ENCODE results near the gene NEK2. TPM values are rescaled to one million over a fixed set of nuclear protein-coding genes. Genes with fewer than 3 reads are reported as not detected.

NEK2 gene
- total RNA-seq, 1 donor, result 17.7 TPM

DNA sequence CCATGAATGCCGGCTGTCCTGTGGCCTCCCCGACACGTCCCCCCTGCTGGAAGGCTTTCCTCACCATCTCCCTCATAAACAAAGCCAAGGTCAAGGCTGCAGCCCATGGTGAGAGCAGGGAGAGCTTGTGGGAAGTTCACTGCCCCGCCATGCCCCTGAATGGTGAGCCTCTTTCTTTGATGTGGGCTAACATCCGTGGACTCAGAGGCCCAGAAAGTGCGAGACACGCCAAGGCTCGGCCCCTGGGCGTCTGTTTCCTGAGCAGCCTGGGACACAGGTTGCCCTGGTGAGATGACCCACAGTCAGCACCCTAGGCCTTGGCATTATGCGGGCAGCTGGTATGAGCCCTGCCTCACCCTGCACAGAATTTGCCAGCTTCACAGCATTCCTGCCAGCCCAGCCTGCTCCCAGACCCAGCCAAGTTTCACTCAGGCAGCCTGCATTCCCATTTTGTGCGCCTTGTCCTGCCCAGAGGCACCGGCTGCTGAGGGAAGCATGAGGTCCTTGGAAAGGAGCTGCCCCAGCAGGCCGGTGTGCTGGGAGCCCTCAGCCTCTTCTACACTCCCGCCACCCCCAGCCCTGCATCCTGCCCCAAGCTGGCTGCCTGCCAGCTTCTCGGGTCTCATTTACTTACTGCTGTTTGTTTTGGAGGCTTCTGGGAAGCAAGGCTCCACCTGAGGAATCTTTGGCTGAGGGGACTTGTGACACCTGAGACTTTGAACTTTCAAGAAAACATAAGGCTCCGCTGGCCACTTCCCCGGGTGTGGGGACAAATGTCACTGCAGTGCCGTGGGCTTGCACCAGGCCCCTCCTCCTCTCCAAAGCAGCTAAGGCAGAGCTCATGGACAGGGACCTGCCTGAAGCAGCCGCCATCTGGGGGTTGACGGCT lies 31.9 kb downstream of the NEK2 start:
- DNase-seq (ENCODE audit: low read depth), result no peak
- no peak overlapping the region for H3K4me3 ChIP-seq (ENCODE audit: low read depth, low read length)
- TF ChIP-seq, protein P1, sequence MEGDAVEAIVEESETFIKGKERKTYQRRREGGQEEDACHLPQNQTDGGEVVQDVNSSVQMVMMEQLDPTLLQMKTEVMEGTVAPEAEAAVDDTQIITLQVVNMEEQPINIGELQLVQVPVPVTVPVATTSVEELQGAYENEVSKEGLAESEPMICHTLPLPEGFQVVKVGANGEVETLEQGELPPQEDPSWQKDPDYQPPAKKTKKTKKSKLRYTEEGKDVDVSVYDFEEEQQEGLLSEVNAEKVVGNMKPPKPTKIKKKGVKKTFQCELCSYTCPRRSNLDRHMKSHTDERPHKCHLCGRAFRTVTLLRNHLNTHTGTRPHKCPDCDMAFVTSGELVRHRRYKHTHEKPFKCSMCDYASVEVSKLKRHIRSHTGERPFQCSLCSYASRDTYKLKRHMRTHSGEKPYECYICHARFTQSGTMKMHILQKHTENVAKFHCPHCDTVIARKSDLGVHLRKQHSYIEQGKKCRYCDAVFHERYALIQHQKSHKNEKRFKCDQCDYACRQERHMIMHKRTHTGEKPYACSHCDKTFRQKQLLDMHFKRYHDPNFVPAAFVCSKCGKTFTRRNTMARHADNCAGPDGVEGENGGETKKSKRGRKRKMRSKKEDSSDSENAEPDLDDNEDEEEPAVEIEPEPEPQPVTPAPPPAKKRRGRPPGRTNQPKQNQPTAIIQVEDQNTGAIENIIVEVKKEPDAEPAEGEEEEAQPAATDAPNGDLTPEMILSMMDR (IDR thresholded peaks at IDR 0.05; ENCODE audit: insufficient read depth, low read depth, low read length), result no peak

DNA sequence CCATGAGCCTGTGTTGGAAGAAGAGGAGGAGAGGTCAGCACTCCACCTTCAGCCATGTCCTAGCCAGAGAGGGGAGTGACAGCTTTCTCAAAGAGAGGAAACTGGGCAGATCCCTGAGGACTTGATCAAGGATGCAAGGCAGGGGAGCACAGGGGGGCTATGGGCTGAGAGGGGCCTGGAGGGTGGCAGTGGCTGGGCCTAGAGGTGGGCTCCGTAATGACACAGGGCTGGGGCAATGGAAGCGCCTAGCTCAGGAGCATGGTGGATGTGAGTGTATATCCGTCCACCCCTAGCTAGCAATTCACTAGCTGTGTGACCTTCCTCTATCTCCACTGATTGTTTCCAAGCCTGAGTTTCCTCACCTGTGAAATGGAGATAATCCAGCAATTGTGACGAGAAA lies 32.6 kb downstream of the NEK2 start:
- no peak for DNase-seq (ENCODE audit: low read depth)
- H3K4me3 ChIP-seq (ENCODE audit: low read depth, low read length), result no peak overlapping the region
- TF ChIP-seq, protein P1 (IDR thresholded peaks at IDR 0.05; ENCODE audit: insufficient read depth, low read depth, low read length), result no peak

DNA sequence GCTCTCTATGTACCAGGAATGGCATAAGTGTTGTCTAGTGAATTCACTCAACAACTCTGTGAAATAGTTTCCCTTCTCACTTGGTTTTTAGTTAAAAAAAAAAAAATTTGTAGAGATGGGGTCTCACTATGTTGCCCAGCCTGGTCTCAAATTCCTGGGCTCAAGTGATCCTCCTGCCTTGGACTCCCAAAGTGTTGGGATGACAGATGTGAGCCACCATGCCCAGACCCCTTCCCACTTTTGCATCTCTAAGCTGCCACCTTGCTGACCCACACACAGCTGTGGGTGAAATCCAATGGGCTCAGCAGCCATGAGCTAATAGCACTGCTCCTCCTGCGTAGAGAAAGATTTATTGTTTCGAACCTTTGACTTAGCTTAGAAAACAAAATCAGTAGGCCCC lies 33.5 kb downstream of the NEK2 start:
- TF ChIP-seq, protein P1 (IDR thresholded peaks at IDR 0.05; ENCODE audit: insufficient read depth, low read depth, low read length), result no peak
- no peak overlapping the region for H3K4me3 ChIP-seq (ENCODE audit: low read depth, low read length)
- DNase-seq (ENCODE audit: low read depth), result no peak

DNA sequence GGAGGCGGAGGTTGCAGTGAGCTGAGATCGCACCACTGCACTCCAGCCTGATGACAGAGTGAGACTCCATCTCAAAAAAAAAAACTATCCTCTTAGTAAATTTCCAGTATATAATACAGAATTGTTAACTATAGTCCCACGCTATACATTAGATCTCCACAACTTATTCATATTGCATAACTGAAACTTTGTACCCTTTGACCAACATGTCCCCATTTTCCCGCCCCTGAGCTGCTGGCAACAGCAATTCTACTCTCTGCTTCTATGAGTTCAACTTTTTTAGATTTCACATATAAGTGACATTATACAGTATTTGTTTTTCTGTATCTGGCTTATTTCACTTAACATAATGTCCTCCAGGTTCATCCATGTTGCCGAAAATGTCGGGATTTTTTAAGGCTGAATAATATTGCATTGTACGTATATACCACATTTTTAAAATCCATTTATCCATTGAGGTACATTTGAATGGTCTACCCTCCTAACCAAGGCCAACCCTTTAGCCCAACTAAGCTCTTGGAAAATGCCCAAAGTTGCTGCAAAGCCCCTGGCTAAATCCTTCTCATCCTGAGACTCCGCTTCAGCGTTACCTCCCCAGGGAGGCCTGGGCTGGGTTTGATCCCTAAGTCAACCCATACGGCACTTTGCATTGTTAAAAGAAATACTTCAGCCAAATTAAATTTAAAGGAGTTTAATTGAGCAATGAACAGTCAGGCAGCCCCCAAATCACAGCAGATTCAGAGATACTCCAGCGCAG lies 34.2 kb downstream of the NEK2 start:
- TF ChIP-seq, protein P1 (IDR thresholded peaks at IDR 0.05; ENCODE audit: insufficient read depth, low read depth, low read length), result no peak
- H3K4me3 ChIP-seq (ENCODE audit: low read depth, low read length), result no peak overlapping the region
- no peak for DNase-seq (ENCODE audit: low read depth)

DNA sequence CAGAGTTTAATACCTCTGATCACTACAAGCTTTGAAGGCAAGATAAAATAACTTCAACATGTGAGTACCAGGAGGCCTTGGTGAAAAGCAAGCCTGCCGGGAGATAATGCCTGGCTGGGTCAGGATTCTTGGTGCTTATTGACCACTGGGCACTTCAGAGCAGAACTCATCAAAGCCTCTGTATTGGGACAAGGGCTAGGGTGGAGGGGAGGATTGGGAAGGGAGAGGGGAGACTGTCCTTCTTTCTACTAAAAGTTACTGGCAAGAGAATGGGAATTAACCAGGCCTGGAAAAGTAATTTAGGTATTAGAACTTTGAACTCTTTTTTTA lies 35.2 kb downstream of the NEK2 start:
- TF ChIP-seq, protein P1 (IDR thresholded peaks at IDR 0.05; ENCODE audit: insufficient read depth, low read depth, low read length), result no peak
- DNase-seq (ENCODE audit: low read depth), result no peak
- no peak overlapping the region for H3K4me3 ChIP-seq (ENCODE audit: low read depth, low read length)

- TF ChIP-seq, protein P1 (IDR thresholded peaks at IDR 0.05; ENCODE audit: insufficient read depth, low read depth, low read length), result no peak
- H3K4me3 ChIP-seq (ENCODE audit: low read depth, low read length), result no peak overlapping the region
- peak; percentile 55 for DNase-seq (ENCODE audit: low read depth)
Observed at GRCh38 chr1:211639475-211640300, 35.7 kb downstream of the NEK2 start.
